GM10248 (cell line): ENCODE results near the gene CDH23.

Experiments
- CTCF ChIA-PET: fragments of 300-600 bp; sonication (Branson Sonifier 250); formaldehyde crosslinking; extraction: SDS; loops from one replicate; lab custom pipeline; 2021; ENCODE audit warnings: antibody characterized with exemption; lab: Yijun Ruan, JAX
- POLR2A ChIA-PET: fragments of 350-650 bp; sonication (Branson Sonifier 250); formaldehyde crosslinking; extraction: SDS; loops from one replicate; lab custom pipeline; 2020; ENCODE audit warnings: antibody characterized with exemption; lab: Yijun Ruan, JAX
- DNase-seq: peaks from one replicate; pipeline ENCODE4 v3.0.0; 2012; ENCODE audit errors: extremely low spot score
- CTCF ChIP-seq: IDR thresholded peaks from 2 replicates; pipeline ENCODE4 v1.5.1; 2012; ENCODE audit warnings: mild to moderate bottlenecking, low read depth; ENCODE audit errors: extremely low read depth, missing control alignments, control extremely low read depth

The CDH23 gene

GRCh38 chr10:71438761-71439160, 42.0 kb downstream of the CDH23 start:
- no peak for DNase-seq
- CTCF ChIA-PET: no interaction called here
- TF ChIP-seq CTCF: no peak
- POLR2A ChIA-PET: no interaction called here

GRCh38 chr10:71439670-71440425, 43.1 kb downstream of the CDH23 start:
- POLR2A ChIA-PET: no interaction called here
- DNase-seq: no peak
- no peak for TF ChIP-seq CTCF
- CTCF ChIA-PET: interaction anchor here (1.4 kb wide), 1 partner anchor 18 kb away, joined by 3 read pairs; no protein-coding TSS in a partner anchor

- ChIA-PET POLR2A (no interaction called here), CTCF (interaction anchor here (1.4 kb wide), 1 partner anchor 18 kb away, joined by 3 read pairs; no protein-coding TSS in a partner anchor)
- no peak for TF ChIP-seq CTCF
- no peak for DNase-seq
Observed at GRCh38 chr10:71440506-71441035, 43.9 kb downstream of the CDH23 start.

- ChIA-PET CTCF (no interaction called here), POLR2A (no interaction called here)
- TF ChIP-seq CTCF: no peak
- no peak for DNase-seq
Observed at GRCh38 chr10:71442000-71442399, 45.3 kb downstream of the CDH23 start.

GRCh38 chr10:71442859-71443570, 46.3 kb downstream of the CDH23 start:
- no peak for TF ChIP-seq CTCF
- no peak for DNase-seq
- CTCF ChIA-PET: no interaction called here
- POLR2A ChIA-PET: no interaction called here

GRCh38 chr10:71443676-71444075, 47.0 kb downstream of the CDH23 start:
- ChIA-PET POLR2A (no interaction called here), CTCF (no interaction called here)
- no peak for TF ChIP-seq CTCF
- DNase-seq: no peak
